Measurements from ENCODE around the gene BMAL2.

Gene BMAL2, protein sequence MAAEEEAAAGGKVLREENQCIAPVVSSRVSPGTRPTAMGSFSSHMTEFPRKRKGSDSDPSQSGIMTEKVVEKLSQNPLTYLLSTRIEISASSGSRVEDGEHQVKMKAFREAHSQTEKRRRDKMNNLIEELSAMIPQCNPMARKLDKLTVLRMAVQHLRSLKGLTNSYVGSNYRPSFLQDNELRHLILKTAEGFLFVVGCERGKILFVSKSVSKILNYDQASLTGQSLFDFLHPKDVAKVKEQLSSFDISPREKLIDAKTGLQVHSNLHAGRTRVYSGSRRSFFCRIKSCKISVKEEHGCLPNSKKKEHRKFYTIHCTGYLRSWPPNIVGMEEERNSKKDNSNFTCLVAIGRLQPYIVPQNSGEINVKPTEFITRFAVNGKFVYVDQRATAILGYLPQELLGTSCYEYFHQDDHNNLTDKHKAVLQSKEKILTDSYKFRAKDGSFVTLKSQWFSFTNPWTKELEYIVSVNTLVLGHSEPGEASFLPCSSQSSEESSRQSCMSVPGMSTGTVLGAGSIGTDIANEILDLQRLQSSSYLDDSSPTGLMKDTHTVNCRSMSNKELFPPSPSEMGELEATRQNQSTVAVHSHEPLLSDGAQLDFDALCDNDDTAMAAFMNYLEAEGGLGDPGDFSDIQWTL

GRCh38 chr12:27332714-27333402 lies at the start of gene BMAL2:
Gene BMAL2 (plus strand): TSS chr12:27332836. CDS start chr12:27333073, 237 bp downstream.
- DNase-seq (ENCODE audit: low spot score) = no peak

DNA sequence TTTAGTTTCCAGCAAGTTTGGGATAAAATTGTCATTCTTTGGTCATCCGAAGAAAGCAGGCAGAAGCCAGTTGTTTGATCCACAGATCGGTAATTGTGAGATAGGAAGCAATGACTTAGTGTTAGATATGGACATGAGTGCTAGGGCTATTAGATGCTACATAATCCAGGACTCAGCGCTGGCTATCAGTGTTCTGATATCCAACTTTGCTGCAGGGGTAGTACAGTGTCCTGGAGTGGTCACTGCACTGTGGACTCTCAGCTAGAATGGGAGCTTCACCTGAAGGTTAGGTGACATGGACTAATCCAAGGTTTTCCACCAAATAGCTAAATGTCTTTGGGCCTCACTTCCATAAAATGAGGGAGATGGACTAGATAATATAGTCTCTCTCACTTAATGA lies 48.6 kb upstream of the BMAL2 start:
- no peak for DNase-seq (ENCODE audit: low spot score)

DNA sequence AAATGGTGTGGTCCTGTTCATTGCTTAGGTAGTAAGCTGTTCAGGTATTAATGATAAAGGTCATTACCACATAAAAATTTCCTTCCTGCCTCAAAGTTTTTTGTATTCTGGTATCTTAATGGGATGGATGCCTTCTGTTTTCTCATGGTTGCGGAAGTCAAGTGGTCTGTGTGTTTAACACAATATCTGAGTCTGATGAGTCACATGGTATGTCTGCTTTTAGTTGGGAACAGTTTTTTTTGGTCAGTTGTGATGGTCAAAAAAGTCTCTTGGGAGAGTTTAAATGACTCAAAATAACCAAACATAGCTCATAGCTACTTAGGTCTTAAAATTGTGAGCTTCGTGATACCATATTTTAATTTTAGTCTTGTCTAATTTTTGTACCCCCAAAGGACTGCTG lies 47.9 kb upstream of the BMAL2 start:
- no peak for DNase-seq (ENCODE audit: low spot score)

GRCh38 chr12:27285403-27285802 lies 47.2 kb upstream of the BMAL2 start:
- DNase-seq (ENCODE audit: low spot score) = no peak

GRCh38 chr12:27289414-27289813 lies 43.2 kb upstream of the BMAL2 start:
- no peak for DNase-seq (ENCODE audit: low spot score)

GRCh38 chr12:27290501-27291168 lies 42.0 kb upstream of the BMAL2 start:
- DNase-seq (ENCODE audit: low spot score) = no peak

GRCh38 chr12:27291862-27292261 lies 40.8 kb upstream of the BMAL2 start:
- DNase-seq (ENCODE audit: low spot score) = no peak

DNA sequence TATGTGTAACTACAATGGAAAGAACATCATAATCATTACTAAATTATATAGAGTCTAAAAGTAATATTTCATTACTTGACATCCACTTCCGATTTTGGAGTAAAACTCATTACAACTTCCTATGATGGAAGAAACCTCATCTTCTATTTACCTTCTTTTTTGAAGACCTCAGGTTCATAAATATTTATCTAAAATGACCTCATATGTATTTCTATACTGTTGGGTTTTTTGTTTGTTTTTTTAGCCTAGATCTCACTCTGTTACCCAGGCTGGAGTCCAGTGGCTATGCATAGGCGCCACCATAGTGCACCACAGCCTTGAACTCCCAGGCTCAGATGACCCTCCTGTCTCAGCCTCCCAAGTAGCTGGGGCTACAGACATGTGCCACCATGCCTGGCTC lies 39.9 kb upstream of the BMAL2 start:
- DNase-seq (ENCODE audit: low spot score) = no peak

DNA sequence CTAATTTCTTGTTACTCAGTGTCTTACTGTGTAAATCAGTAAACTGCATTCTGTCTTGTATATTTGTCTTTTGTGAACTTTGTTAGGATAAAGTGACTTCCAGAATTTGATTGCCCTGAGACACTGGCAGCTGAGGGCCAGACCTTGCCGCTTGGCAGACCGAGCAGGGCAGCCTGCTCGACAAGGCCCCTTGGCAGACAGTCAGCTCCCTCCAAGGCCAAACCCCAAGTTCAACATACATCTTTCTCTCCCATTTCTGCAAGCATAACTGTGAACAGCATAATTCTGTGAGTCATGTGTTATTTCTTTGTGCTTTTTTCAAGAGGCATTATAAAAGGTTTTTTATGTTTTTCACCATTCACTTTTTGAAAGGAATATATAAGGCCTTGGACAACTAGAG lies 39.2 kb upstream of the BMAL2 start:
- no peak for DNase-seq (ENCODE audit: low spot score)

DNA sequence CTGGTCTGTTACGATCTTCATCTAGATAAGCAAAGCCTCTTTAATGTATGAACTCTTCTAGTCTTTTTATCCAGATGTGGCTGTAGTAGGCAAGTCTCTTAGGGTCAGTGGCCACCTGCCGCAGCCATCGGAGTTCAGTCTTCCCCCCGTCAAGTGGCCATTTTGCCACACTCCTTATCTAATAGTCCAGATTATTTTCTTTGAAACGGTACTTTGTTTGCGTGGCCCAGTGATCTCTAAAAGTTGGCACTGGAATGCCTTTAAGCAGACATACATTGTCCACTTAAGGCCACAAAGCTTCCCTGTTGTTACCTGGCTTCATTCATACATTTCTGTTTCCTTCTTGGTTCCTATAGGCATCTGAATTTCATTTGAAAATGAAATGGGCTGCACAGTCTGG lies 36.0 kb upstream of the BMAL2 start:
- no peak for DNase-seq (ENCODE audit: low spot score)

DNA sequence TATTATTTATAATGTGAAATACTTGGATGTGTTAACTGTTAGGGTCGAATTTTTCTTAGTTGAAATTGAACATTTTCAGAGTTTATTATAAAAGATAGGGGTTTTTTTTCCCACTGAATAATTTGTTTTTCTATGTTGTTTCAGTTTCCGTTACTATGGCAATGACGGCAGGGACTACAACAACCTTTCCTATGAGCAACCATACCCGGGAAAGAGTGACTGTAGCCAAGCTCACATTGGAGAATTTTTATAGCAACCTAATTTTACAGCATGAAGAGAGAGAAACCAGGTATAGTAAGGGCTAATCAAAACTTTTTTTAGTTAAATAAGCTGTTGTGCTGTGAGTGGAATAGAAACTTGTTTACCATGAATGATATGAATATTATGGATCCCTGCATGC lies 35.1 kb upstream of the BMAL2 start:
- no peak for DNase-seq (ENCODE audit: low spot score)

DNA sequence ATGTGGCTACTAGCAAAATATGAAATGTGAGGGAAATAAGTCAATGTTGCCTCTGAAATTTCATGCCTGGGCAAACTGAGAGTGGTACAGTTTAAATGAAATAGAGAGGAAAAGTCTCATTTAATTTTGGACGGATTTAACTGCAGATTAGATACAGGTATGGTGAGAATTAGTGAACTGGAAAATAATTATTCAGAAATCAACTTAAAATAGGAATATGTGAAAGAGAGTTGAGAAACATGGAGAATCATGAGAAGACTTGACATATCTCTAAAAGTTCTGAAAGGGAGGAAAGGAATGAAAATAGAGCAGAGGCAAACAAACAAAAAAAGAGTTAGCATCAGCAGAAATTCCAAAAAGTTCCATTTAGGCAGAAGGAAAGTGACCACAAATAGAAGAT lies 33.5 kb upstream of the BMAL2 start:
- no peak for DNase-seq (ENCODE audit: low spot score)

- DNase-seq (ENCODE audit: low spot score) = no peak
Observed at GRCh38 chr12:27300226-27300625, 32.4 kb upstream of the BMAL2 start.

GRCh38 chr12:27303139-27304111 lies 29.2 kb upstream of the BMAL2 start:
- DNase-seq (ENCODE audit: low spot score) = no peak

DNA sequence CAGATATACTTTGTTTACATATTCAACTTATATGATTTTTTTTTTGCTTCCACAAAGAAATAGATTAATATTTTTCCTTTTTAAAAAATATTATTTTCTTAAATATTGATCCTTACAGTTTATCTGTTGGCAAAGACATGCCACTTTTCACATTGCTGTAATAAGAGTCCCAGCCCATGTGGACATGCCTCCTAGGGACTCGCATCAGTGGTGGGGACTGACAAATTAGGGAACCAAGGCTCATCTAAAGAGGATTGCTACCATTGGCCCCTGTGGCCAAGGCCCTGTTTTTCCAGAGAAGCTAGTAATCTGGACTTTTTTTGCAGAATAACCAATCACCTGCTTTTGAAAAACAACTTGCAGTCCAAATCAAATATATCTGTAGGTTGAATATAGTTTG lies 27.8 kb upstream of the BMAL2 start:
- no peak for DNase-seq (ENCODE audit: low spot score)

DNA sequence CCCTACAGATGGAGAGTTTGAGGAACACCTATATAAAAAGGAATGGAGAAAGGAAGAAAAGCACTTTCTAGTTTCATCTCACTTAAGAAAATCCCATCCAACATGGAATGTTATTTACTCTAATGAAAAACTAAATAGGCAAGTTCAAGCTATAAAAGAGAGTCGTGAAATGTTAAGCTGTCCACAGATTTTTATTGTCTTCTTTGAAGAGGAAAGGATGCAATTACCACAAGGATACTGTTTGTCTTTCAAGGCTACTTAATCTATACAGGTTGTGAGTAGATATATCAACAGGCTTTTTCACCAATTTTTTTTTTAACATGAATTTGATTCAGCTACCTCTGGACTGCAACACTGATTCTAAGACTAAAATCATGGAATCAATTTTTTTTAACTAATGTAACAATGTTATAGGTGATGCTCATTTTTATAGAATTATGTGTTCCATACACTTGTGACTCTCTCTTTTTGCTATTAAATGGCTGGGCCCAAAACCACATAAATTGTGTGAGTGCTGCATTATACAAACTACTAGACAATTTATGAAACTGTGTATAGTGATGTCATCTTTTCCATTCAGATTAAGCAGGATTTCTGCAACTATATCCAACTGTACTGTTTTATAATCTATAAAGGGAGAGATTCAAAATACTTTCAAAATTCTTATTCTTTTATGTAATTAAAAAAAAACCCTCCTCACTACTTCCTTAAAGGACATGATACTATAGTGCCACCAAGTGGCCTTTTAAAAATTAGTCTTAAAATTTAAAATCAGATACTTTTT lies 26.8 kb upstream of the BMAL2 start:
- peak; percentile 36 for DNase-seq (ENCODE audit: low spot score)

- DNase-seq (ENCODE audit: low spot score) = no peak
Observed at GRCh38 chr12:27309293-27309994, 23.2 kb upstream of the BMAL2 start.

DNA sequence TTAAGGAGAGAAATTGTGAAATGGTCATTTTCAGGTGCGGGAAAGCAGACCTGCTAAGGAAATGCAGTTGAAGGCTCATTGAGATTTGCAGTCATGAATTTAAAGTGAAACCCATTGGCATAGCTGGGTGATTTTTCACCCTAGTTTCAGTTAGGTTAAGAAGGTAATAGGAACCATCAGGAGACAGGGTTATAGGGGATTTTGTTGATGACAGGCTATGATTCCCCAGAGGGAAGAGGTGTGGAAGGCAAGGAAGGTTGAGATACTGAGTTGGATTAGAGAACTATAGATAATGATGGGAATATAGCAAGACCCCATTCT lies 22.7 kb upstream of the BMAL2 start:
- DNase-seq (ENCODE audit: low spot score) = no peak

DNA sequence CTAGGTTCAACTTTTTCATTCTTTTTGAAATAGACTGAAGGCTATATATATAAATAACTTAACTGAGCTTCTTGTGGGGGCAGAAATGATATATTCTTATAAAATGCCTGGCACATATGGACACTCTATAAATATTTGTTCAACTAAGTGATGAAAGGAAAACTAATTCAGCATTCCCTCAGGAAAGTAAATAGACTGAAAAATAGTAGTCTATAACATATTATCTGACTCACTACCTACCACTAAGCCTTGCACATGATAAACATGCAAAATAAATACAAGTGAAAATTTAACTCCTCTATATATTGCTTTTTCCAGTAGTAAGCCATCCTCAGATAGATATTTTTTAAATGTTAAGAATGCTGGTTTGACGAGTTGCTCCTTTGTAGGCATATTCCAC lies 15.7 kb upstream of the BMAL2 start:
- no peak for DNase-seq (ENCODE audit: low spot score)

- no peak for DNase-seq (ENCODE audit: low spot score)
Observed at GRCh38 chr12:27319409-27319808, 13.2 kb upstream of the BMAL2 start.

All from CD4-positive, alpha-beta T cell treated with Interleukin-2 at 100 ng/mL for 4 hours (primary cell).